Stomach (tissue), 9 donors: ENCODE data around the gene TNPO2. TPM values are rescaled to one million over a fixed set of nuclear protein-coding genes. Genes with fewer than 3 reads are reported as not detected.

Experiments
- DNase-seq, 2 donors: peaks; one replicate each; pipeline versions ENCODE4 v3.0.0 to v3.0.0-alpha.2; 2013 to 2019
- H3K27ac ChIP-seq, 5 donors: fragments of 200-600 bp in 4 of 5; sonication (generic) in 4 of 5; one replicate each; pipeline ENCODE4 v1.5.1; 2013 to 2019; ENCODE audit warnings: mild to moderate bottlenecking in 1 of 5, moderate library complexity in 1 of 5
- H3K27me3 ChIP-seq, 3 donors: fragments of 200-600 bp; sonication (generic); one replicate each; pipeline ENCODE4 v1.5.1; 2017 to 2019; ENCODE audit warnings: mixed run types in 1 of 3
- H3K36me3 ChIP-seq, 4 donors: fragments of 200-600 bp; sonication (generic); 1 replicate in 3 of 4; 2 replicates in 1 of 4; pipeline ENCODE4 v1.5.1; 2016 to 2019
- H3K4me1 ChIP-seq, 4 donors: fragments of 200-600 bp; sonication (generic); one replicate each; pipeline ENCODE4 v1.5.1; 2016 to 2019
- H3K4me3 ChIP-seq, 4 donors: fragments of 200-600 bp; sonication (generic) in 3 of 4; one replicate each; pipeline ENCODE4 v1.5.1; 2016 to 2019; ENCODE audit warnings: mild to moderate bottlenecking in 1 of 4
- H3K9me3 ChIP-seq, 4 donors: fragments of 200-600 bp; sonication (generic); one replicate each; pipeline ENCODE4 v1.5.1; 2016 to 2019
- EP300 ChIP-seq: sonication (generic); formaldehyde crosslinking; IDR thresholded peaks from one replicate; pipeline ENCODE4 v1.6.1; 2017; ENCODE audit warnings: antibody characterized with exemption
- POLR2A ChIP-seq, 4 donors: fragments of 450-650 bp; IDR thresholded peaks; one replicate each; pipeline ENCODE4 v1.6.1; 2016; ENCODE audit warnings: antibody characterized with exemption in 4 of 4, control low read depth in 2 of 4, mild to moderate bottlenecking in 1 of 4, moderate library complexity in 1 of 4
- POLR2AphosphoS5 ChIP-seq, 3 donors: sonication (generic); formaldehyde crosslinking; IDR thresholded peaks; one replicate each; pipeline ENCODE4 v1.6.1; 2016; ENCODE audit warnings: antibody characterized with exemption in 3 of 3
- WGBS, 5 donors: extraction: QIAGEN DNeasy Blood & Tissue Kit in 3 of 5; methylation state at CpG; one replicate each; pipeline versions ENCODE4 v1.1.5 to v1.1.7; 2013 to 2018; 5-methylcytosine and 5-hydroxymethylcytosine counted together
- intact Hi-C: fragments of 100-400 bp; cut with DNase I; formaldehyde crosslinking; loops from one replicate; pipeline ENCODE4 v1.15.1; 2023; ENCODE audit warnings: low total_unique reads
- polyA plus RNA-seq, 3 donors: library from polyadenylated mRNA; stranded (reverse); fragments of 200-250 nt; gene quantifications; one replicate each; pipeline ENCODE4 v1.2.3, GENCODE V29; 2013
- total RNA-seq, 5 donors: library from RNA; depleted of rRNA; stranded (reverse); fragments of >200 nt; gene quantifications; one replicate each; pipeline versions ENCODE4 v1.1.0 to v1.2.3, GENCODE V29; 2014 to 2016
- TF ChIP-seq, protein P1 (sequence below), 7 experiments: fragments of 450-650 bp in 4 of 7; fragments of 200-600 bp in 3 of 7; sonication (generic) in 3 of 7; IDR thresholded peaks; one replicate each; pipeline ENCODE4 v1.5.1; 2016 to 2019; ENCODE audit warnings: antibody characterized with exemption in 7 of 7, control low read depth in 2 of 7, mild to moderate bottlenecking in 1 of 7
- donor health status: healthy with polysubstance abuse.
- donor health status: Bipolar disorder and iron deficiency.
- donor health status: healthy.

TNPO2 gene
- total and polyA plus RNA-seq, 8 donors: 13.7 to 143 (median 21.4) TPM

DNA sequence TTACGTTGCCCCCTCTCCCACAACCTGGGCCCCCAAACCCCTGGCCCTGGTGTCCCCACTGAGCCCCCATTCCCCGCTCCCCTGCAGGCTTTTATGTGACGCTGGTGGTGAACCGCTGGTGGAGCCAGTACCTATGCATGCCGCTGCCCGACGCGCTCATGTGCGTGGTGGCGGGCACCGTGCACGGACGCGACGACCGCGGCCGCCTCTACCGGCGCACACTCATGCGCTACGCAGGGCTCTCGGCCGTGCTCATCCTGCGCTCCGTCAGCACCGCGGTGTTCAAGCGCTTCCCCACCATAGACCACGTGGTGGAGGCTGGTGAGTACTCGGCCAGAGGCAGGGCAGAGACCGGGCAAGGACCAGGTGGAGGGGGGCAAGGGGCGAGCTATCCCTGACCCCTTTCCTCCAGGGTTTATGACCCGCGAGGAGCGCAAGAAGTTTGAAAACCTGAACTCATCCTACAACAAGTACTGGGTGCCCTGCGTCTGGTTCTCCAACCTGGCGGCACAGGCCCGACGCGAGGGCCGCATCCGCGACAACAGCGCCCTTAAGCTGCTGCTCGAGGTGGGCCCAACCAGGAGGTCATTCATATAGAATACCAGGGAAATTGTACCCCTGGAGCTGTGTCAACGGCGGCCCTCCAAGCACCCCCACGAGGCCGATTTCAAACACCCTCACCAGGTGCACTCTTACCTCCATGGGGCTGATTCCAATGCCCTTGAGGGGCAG, 30.9 kb upstream of the TNPO2 start:
- H3K36me3 ChIP-seq: no peaks in the 10 kb centered on the region
- H3K4me1 ChIP-seq: peaks cover 9 to 20% (median 12%) of the 10 kb centered on the region in 4 donors
- 67 to 88% (median 70%) methylated on average over 15 to 50 of the region's 50 CpGs for WGBS, 5 donors
- no peak for DNase-seq
- H3K4me3 ChIP-seq: no peak overlapping the region
- H3K9me3 ChIP-seq: no peaks in the 10 kb centered on the region
- no peak overlapping the region for H3K27ac ChIP-seq
- peaks cover 0 to 51% (median 26%) of the 10 kb centered on the region in 3 donors for H3K27me3 ChIP-seq
- intact Hi-C loops: no loop called here
- TF ChIP-seq POLR2A (IDR thresholded peaks at IDR 0.05): no peak
- TF ChIP-seq, protein P1, sequence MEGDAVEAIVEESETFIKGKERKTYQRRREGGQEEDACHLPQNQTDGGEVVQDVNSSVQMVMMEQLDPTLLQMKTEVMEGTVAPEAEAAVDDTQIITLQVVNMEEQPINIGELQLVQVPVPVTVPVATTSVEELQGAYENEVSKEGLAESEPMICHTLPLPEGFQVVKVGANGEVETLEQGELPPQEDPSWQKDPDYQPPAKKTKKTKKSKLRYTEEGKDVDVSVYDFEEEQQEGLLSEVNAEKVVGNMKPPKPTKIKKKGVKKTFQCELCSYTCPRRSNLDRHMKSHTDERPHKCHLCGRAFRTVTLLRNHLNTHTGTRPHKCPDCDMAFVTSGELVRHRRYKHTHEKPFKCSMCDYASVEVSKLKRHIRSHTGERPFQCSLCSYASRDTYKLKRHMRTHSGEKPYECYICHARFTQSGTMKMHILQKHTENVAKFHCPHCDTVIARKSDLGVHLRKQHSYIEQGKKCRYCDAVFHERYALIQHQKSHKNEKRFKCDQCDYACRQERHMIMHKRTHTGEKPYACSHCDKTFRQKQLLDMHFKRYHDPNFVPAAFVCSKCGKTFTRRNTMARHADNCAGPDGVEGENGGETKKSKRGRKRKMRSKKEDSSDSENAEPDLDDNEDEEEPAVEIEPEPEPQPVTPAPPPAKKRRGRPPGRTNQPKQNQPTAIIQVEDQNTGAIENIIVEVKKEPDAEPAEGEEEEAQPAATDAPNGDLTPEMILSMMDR (IDR thresholded peaks at IDR 0.05): no peak
- TF ChIP-seq POLR2AphosphoS5 (IDR thresholded peaks at IDR 0.05): no peak
- no peak for TF ChIP-seq EP300

GRCh38 chr19:12752056-12752781, 28.5 kb upstream of the TNPO2 start:
- Histone ChIP-seq H3K27me3 (peaks cover 0 to 52% (median 30%) of the 10 kb centered on the region in 3 donors), H3K4me1 (peaks cover 0 to 13% (median 3%) of the 10 kb centered on the region in 4 donors), H3K9me3 (peaks cover 0 to 8% (median 5%) of the 10 kb centered on the region in 4 donors), H3K36me3 (peaks cover 10 to 16% (median 12%) of the 10 kb centered on the region in 4 donors), H3K27ac (no peak overlapping the region), H3K4me3 (no peak overlapping the region)
- intact Hi-C loops: no loop called here
- DNase-seq: no peak
- TF ChIP-seq, protein P1 (IDR thresholded peaks at IDR 0.05): no peak
- no peak for TF ChIP-seq EP300
- no peak for TF ChIP-seq POLR2A (IDR thresholded peaks at IDR 0.05)
- no peak for TF ChIP-seq POLR2AphosphoS5 (IDR thresholded peaks at IDR 0.05)
- 74 to 84% (median 81%) methylated on average over 22 to 23 of the region's 23 CpGs for WGBS, 5 donors

GRCh38 chr19:12751635-12752034, 27.9 kb upstream of the TNPO2 start, which contains the start of gene BEST2:
Gene BEST2, plus strand, starts transcription at chr19:12751791. Its CDS starts 802 bp downstream, at chr19:12752593.
- 36 to 52% (median 42%) methylated on average over 14 of the region's 14 CpGs for WGBS, 5 donors
- H3K4me1 ChIP-seq: peaks cover 0 to 9% (median 0%) of the 10 kb centered on the region in 4 donors
- H3K4me3 ChIP-seq: no peak within 1 kb of the TSS
- no peak within 1 kb of the TSS for H3K27ac ChIP-seq
- H3K27me3 ChIP-seq: peaks cover 0 to 52% (median 30%) of the 10 kb centered on the region in 3 donors
- H3K9me3 ChIP-seq: peaks cover 0 to 8% (median 6%) of the 10 kb centered on the region in 4 donors
- DNase-seq: no peak
- peaks cover 16 to 21% (median 17%) of the 10 kb centered on the region in 4 donors for H3K36me3 ChIP-seq
- intact Hi-C loops: no loop called here
- TF ChIP-seq POLR2AphosphoS5 (IDR thresholded peaks at IDR 0.05) (no peak), EP300 (no peak), POLR2A (IDR thresholded peaks at IDR 0.05) (no peak)
- TF ChIP-seq, protein P1 (IDR thresholded peaks at IDR 0.05): no peak

- intact Hi-C loops: no loop called here
- H3K4me1 ChIP-seq: peaks cover 0 to 9% (median 0%) of the 10 kb centered on the region in 4 donors
- H3K27me3 ChIP-seq: peaks cover 0 to 52% (median 30%) of the 10 kb centered on the region in 3 donors
- WGBS, 5 donors: 58 to 68% (median 67%) methylated on average over 9 of the region's 9 CpGs
- DNase-seq: no peak
- H3K9me3 ChIP-seq: peaks cover 0 to 8% (median 6%) of the 10 kb centered on the region in 4 donors
- peaks cover 24 to 29% (median 25%) of the 10 kb centered on the region in 4 donors for H3K36me3 ChIP-seq
- H3K27ac ChIP-seq: no peak overlapping the region
- H3K4me3 ChIP-seq: no peak overlapping the region
- TF ChIP-seq EP300 (no peak), POLR2AphosphoS5 (IDR thresholded peaks at IDR 0.05) (no peak), POLR2A (IDR thresholded peaks at IDR 0.05) (no peak)
- TF ChIP-seq, protein P1 (IDR thresholded peaks at IDR 0.05): no peak
Observed at GRCh38 chr19:12750851-12751250, 27.1 kb upstream of the TNPO2 start.
